ENCODE results near the gene CTNNA2.

Gene CTNNA2

DNA sequence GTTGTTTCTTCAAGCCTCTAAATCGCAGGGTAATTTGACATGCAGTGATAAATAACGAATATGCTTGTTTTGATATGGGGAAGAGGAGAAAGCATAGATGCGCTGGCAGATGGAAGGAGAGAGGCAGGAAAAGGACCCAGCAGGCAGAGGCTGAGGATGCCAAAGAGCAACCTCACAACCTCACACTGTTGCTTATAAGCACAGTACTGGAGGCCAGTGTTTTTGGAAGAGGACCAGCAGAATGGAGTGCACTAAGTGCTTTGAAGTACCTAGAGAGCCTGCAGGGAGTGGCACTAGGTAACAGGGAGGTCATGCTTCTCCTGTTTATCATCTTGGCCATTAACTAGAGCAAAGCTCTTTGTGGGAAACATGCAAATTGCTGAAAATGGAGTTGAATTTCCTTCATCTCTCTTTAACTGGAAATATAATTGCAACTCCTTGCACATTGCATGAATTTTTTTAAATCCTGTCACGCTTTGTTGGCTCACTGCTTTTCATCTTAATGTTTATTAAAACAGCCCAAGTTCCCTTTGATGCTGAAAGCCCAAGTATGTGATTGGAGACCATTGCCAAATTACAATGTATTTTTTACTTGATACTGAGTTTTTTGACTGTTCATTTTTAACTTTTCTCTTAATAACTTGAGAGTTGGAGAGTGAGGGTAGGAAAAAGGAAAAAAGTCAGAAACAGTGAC is 555.3 kb downstream of the CTNNA2 start:
- DNase-seq (ENCODE audit: low read depth in 2 of 2) = no peak
- H3K4me3 ChIP-seq (replicated peaks in 1 of 2; ENCODE audit: low read depth in 2 of 2, low read length in 2 of 2) = no peak overlapping the region
- TF ChIP-seq, protein P1, sequence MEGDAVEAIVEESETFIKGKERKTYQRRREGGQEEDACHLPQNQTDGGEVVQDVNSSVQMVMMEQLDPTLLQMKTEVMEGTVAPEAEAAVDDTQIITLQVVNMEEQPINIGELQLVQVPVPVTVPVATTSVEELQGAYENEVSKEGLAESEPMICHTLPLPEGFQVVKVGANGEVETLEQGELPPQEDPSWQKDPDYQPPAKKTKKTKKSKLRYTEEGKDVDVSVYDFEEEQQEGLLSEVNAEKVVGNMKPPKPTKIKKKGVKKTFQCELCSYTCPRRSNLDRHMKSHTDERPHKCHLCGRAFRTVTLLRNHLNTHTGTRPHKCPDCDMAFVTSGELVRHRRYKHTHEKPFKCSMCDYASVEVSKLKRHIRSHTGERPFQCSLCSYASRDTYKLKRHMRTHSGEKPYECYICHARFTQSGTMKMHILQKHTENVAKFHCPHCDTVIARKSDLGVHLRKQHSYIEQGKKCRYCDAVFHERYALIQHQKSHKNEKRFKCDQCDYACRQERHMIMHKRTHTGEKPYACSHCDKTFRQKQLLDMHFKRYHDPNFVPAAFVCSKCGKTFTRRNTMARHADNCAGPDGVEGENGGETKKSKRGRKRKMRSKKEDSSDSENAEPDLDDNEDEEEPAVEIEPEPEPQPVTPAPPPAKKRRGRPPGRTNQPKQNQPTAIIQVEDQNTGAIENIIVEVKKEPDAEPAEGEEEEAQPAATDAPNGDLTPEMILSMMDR (IDR thresholded peaks at IDR 0.05; ENCODE audit: low read depth, low read length) = no peak

DNA sequence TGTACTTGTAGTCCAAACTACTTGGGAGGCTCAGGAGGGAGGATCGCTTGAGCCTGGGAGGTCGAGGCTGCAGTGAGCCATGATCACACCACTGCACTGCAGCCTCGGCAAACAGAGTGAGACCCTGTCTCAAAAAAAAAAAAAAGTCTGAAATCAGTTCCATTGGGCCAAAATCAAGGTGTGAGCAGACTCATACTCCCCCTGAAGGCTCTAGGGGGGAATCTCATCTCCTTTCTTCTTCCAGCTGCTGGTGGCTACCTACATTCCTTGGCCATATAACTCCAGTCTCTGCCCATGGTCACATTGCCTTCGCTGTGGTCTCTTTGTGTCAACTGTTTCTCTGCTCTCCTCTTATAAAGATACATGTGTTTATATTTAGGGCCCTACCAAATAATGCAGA is 557.7 kb downstream of the CTNNA2 start:
- TF ChIP-seq, protein P1 (IDR thresholded peaks at IDR 0.05; ENCODE audit: low read depth, low read length) = no peak
- no peak for DNase-seq (ENCODE audit: low read depth in 2 of 2)
- no peak overlapping the region for H3K4me3 ChIP-seq (replicated peaks in 1 of 2; ENCODE audit: low read depth in 2 of 2, low read length in 2 of 2)

DNA sequence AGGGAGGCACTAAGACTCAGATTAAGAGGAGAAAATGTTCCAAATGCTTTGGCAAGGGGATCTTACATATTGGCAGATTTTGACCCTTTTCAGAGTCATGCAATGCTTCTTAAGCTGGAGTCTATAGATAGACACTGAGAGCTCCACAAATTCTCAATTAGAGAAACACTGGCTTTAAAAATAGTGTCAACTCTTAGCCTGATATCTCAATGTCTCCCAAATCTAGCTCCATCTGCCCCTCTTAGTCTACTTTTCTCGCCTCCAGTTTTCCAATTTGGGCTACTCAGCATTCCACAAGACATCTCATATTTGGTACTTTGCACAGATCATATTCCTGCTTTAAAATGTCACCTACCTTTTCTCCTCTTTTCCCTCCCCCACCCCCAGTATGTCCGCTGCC is 559.1 kb downstream of the CTNNA2 start:
- TF ChIP-seq, protein P1 (IDR thresholded peaks at IDR 0.05; ENCODE audit: low read depth, low read length) = no peak
- no peak for DNase-seq (ENCODE audit: low read depth in 2 of 2)
- H3K4me3 ChIP-seq (replicated peaks in 1 of 2; ENCODE audit: low read depth in 2 of 2, low read length in 2 of 2) = no peak overlapping the region

DNA sequence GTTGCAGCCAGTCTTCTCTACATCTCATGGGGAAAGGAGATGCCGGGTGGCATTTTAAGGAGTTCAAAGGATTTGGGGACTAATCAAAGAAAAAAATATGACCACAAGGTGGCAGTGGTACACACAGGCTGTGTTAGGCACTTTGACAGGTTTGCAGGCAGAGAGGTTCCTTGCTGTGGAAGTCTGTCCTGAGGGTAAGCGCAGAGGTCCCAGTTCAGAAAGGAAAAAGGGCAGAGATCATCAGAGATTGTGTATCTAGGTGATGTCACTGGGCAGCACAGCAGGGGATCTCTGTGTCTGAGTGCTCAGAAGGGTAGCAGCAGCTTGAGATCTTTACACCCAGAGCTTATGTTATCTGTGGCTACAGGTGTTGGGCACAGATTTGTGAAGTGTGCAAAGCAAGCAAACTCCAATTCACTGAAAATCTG is 560.3 kb downstream of the CTNNA2 start:
- DNase-seq (ENCODE audit: low read depth in 2 of 2) = peak; percentile 69 to 74
- H3K4me3 ChIP-seq (replicated peaks in 1 of 2; ENCODE audit: low read depth in 2 of 2, low read length in 2 of 2) = no peak overlapping the region
- TF ChIP-seq, protein P1 (IDR thresholded peaks at IDR 0.05; ENCODE audit: low read depth, low read length) = peak; percentile 69

DNA sequence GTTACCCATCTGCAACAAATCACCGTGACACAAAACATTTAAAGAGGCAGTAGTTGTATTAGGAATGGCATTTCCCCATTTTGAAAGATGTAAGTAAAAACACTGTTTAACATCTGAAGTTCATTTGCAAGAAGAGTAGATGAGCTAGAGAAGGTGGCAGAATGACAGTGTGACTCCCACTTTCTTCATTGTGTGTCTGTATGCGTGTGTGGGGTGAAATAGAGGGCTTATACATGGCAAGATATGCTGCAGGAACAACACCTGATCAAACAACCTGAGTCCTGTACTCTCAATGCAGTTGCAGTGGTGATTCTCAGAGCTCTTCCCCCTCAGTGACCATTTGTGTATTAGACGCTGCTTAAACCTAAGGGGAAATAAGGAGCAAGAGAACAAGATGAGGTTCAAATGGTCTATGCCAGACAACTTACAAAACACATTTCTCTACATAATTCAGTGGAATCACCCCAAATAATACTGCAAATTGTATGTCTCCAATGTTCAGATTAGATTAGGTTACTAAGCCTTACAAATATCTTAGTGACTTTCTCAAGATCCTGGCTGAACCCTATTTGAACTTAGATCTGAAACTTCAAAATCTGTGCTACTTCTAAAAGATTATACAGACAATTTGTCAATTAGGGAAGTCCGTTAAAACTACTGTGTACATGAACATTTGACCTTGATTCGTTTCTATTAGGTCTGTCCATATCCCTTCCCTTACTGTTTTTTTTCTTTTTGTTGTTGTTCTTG is 561.6 kb downstream of the CTNNA2 start:
- DNase-seq (ENCODE audit: low read depth in 2 of 2) = no peak
- H3K4me3 ChIP-seq (replicated peaks in 1 of 2; ENCODE audit: low read depth in 2 of 2, low read length in 2 of 2) = no peak overlapping the region
- TF ChIP-seq, protein P1 (IDR thresholded peaks at IDR 0.05; ENCODE audit: low read depth, low read length) = no peak

DNA sequence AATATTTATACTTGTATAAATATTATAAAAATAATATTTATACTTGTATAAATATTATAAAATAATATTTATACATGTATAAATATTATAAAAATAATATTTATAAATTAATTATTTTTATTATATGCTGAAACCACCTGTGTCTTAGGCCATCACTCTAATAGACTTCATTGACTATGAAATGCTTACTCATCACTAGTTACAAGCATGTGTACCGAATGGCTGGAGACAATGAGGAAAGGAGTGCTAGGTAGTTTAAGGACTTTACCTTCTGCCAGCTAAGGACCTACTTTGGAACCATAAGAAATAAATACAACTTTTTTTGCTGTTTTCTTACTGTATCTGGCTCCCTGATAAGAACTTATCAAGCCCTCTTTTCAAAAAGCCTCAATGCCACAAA is 562.9 kb downstream of the CTNNA2 start:
- DNase-seq (ENCODE audit: low read depth in 2 of 2) = no peak
- TF ChIP-seq, protein P1 (IDR thresholded peaks at IDR 0.05; ENCODE audit: low read depth, low read length) = no peak
- no peak overlapping the region for H3K4me3 ChIP-seq (replicated peaks in 1 of 2; ENCODE audit: low read depth in 2 of 2, low read length in 2 of 2)

Measured in cardiac fibroblast (primary cell).